Measurements from ENCODE around the gene C19orf25. TPM values are rescaled to one million over a fixed set of nuclear protein-coding genes. Genes with fewer than 3 reads are reported as not detected.

The C19orf25 gene
- total RNA-seq, 2 experiments from 2014 or later, result 48.0 to 51.2 TPM

DNA sequence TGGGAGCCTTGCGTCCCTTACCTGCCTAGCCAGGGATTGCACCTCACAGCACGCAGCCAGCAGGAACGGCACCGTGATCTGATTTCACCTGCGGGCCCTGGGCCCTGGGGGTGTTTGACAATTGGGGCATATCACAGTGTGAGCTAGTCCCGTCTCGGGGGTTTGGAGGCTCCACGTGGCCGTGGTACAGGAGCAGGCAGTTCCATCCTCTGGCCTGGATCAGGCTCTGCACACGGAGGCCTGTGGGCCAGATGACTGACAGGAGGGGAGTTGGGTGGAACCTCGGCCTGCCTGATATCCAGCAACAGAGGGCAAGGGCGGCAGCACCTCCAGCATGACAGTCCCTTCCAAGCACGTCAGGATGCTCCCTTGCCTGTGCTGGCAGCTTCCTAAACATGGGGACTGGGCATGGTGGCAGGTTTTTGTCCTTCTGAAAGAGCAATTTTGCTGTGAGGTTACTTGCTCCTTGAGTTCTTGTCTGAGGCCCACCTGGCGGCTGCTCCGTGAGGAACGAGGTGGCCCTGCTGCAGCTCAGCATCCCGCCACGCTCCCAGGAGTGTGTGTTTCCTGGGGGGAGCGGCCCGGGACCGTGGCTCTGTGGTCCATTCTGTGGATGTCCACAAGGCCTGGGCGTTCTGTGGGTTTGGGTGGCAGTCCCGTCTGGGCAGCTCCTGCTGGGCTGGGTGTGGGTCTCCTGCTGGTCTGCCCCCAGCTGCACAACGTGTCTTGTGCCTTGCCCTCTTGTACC, 47.1 kb downstream of the C19orf25 start:
- no peak overlapping the region for H3K4me3 Mint-ChIP-seq
- H3K36me3 Mint-ChIP-seq, result peaks cover 10% of the 10 kb centered on the region
- H3K27me3 Mint-ChIP-seq, result no peaks in the 10 kb centered on the region
- POLR2A ChIA-PET, result no interaction called here
- H3K4me1 Mint-ChIP-seq, result no peaks in the 10 kb centered on the region
- H3K27ac Mint-ChIP-seq, result no peak overlapping the region
- no peak for DNase-seq
- ATAC-seq (ENCODE audit: low read depth), result no peak
- H3K9me3 Mint-ChIP-seq, result no peaks in the 10 kb centered on the region

DNA sequence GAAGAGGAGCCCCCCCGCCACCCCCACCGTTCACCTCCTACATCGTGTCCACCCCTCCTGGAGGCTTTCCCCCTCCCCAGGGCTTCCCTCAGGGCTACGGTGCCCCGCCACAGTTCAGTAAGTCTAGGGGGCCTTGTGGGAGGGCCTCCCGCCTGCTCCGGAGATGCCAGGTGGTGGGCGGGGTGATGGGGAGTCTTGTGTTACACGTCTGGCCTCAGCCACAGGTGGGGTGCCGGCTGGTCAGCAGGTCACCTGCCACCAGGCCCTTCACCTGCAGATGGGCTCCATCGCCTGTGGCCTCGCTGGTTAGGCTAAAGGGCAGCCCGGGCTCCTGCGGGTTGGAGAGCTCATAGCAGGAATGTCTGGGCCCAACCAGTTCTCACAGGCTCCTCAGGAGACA, 48.8 kb downstream of the C19orf25 start:
- DNase-seq (no peak), ATAC-seq (ENCODE audit: low read depth) (no peak)
- Mint-ChIP-seq H3K36me3 (peaks cover 6% of the 10 kb centered on the region), H3K9me3 (no peaks in the 10 kb centered on the region), H3K4me1 (no peaks in the 10 kb centered on the region), H3K27me3 (no peaks in the 10 kb centered on the region), H3K4me3 (no peak overlapping the region), H3K27ac (no peak overlapping the region)
- POLR2A ChIA-PET, result no interaction called here

DNA sequence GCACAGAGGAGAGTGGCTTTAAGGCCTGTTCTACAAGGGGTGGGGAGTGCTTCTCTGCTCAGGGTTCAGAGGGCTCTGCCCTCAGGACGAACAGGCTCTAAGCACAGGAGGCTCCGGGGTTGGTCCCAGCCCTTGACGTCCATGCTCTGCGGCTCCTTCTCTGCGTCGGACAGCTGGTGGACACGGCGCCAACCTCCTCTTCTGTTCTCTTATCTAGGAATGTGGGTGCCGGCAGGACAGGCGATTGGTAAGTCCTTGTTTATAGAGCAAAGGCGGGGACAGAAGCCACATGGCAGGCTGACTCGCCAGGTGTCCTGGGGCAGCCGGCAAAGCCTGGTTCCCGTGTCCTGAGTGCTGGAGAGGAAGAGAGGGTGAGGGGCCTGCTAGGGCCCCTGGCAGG, 49.3 kb downstream of the C19orf25 start:
- ATAC-seq (ENCODE audit: low read depth), result no peak
- POLR2A ChIA-PET, result no interaction called here

DNA sequence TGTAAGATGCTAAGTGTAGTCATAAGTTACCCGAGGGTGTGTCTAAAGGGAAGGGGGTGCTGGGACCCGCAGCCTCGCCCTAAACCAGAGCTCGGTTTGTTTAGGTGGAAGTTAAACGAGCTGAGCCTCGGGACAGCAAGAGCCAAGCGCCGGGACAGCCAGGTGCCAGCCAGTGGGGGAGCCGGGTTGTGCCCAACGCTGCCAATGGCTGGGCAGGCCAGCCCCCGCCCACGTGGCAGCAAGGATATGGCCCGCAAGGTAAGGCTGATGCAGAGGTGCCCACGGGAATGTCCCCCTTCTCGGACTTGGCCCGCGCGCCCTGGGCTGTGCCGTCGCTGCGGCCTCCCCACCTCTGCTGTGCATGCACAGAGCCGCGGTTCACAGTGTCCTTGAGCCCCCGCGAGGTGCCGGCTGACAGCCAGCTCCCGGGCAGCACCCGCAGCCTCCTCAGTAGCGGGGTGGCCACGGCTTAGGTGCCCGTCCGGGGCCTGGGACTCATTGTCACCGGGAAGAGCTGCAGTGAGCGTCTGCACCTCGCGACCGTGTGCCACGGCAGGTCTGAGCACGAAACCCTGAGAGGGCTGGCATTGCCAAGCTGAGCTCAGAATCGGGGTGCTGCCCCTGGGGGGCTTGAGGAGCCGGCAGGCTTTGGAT, 50.1 kb downstream of the C19orf25 start:
- POLR2A ChIA-PET, result no interaction called here
- peaks cover 1% of the 10 kb centered on the region for H3K4me1 Mint-ChIP-seq
- H3K27me3 Mint-ChIP-seq, result no peaks in the 10 kb centered on the region
- H3K27ac Mint-ChIP-seq, result no peak overlapping the region
- ATAC-seq (ENCODE audit: low read depth) (no peak), DNase-seq (no peak)
- peaks cover 10% of the 10 kb centered on the region for H3K36me3 Mint-ChIP-seq
- H3K4me3 Mint-ChIP-seq, result no peak overlapping the region
- H3K9me3 Mint-ChIP-seq, result no peaks in the 10 kb centered on the region

More for the DNA sequence above, 49.3 kb downstream of the C19orf25 start:
- Mint-ChIP-seq H3K27ac (no peak overlapping the region), H3K36me3 (peaks cover 7% of the 10 kb centered on the region), H3K4me3 (no peak overlapping the region), H3K4me1 (peaks cover 1% of the 10 kb centered on the region), H3K27me3 (no peaks in the 10 kb centered on the region), H3K9me3 (no peaks in the 10 kb centered on the region)
- no peak for DNase-seq

DNA sequence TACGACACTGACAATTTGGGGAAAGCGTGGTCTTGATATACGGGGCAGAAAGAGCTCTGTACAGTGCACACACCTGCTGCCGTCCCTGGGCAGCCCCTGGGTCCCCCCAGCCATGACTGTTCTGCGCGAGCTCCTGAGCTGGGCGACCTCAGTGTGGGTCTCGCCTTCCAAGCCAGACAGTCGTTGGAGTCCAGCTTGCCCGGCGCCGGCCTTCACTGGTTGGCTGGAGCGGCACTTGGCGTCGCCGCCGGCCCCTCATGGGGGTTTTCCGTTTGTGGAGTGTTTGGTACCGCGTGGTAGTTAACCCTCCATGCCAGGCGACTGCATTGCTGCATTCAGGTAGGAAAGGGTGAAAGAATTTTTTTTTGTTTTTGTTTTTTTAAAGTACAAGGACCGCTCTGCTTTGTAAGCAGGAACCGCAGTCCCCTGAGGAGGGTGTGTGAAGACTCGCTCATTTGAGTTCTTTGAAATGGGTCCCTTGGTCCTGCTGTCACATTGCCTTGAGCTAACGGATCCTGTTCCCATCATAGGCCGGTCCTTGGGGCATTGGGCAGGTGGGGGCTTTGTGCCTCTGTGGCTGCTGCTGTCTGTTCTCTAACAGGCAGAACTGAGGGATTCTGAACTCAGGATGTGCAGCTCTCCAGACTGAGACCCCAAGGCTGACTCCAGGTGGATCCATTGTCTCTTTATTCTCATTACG, 51.6 kb downstream of the C19orf25 start:
- H3K27me3 Mint-ChIP-seq, result no peaks in the 10 kb centered on the region
- DNase-seq (no peak), ATAC-seq (ENCODE audit: low read depth) (no peak)
- peaks cover 17% of the 10 kb centered on the region for H3K36me3 Mint-ChIP-seq
- no peaks in the 10 kb centered on the region for H3K9me3 Mint-ChIP-seq
- POLR2A ChIA-PET, result no interaction called here
- H3K4me3 Mint-ChIP-seq, result no peak overlapping the region
- peaks cover 1% of the 10 kb centered on the region for H3K4me1 Mint-ChIP-seq
- no peak overlapping the region for H3K27ac Mint-ChIP-seq

DNA sequence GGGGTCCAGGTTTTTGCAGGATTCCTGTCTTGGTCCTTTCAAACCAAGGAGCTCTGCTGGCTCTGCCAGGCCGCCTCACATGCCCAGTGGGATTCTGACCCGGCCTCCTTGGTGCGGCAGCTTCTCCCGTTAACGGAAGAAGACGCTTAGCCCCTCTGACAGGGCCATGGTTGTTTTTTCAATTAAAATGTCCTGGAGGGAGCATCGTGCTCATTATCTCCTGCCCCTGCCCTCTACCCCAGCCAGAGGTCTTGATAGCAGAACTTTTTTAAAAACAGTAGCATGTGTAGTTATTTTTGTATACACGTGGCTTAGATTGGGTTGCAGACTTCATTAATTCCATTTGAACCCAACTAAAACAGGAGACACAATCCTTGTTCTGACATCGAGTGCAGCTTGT, 52.3 kb downstream of the C19orf25 start:
- no peak overlapping the region for H3K4me3 Mint-ChIP-seq
- no peak for ATAC-seq (ENCODE audit: low read depth)

DNA sequence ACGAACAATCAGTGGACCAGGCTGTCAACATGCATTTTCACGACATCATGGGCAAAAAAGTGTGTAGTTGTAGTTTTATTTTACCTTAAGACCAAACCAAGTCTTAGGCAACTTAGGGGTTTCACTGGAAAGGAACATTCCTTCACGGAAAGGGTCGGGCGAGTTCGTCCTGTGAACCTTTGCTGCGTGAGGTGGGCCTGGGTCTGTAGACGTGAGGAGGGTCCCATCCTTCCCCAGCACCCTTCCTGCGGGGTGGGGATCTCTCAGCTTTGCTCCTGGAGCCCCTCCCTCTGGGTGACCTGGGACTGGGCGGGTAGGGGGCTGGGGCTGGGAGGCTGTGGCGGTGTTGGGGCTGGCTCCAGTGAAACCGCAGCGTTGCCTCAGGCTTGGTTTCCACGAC, 53.1 kb downstream of the C19orf25 start:
- peaks cover 2% of the 10 kb centered on the region for H3K4me1 Mint-ChIP-seq
- no peak overlapping the region for H3K4me3 Mint-ChIP-seq
- H3K27me3 Mint-ChIP-seq, result no peaks in the 10 kb centered on the region
- no peaks in the 10 kb centered on the region for H3K9me3 Mint-ChIP-seq
- no peak overlapping the region for H3K27ac Mint-ChIP-seq
- ATAC-seq (ENCODE audit: low read depth) (no peak), DNase-seq (no peak)
- H3K36me3 Mint-ChIP-seq, result peaks cover 14% of the 10 kb centered on the region
- POLR2A ChIA-PET, result no interaction called here

More for the DNA sequence above, 52.3 kb downstream of the C19orf25 start:
- no peak for DNase-seq
- Mint-ChIP-seq H3K4me1 (peaks cover 1% of the 10 kb centered on the region), H3K9me3 (no peaks in the 10 kb centered on the region), H3K36me3 (peaks cover 15% of the 10 kb centered on the region), H3K27ac (no peak overlapping the region), H3K27me3 (no peaks in the 10 kb centered on the region)
- POLR2A ChIA-PET, result no interaction called here

DNA sequence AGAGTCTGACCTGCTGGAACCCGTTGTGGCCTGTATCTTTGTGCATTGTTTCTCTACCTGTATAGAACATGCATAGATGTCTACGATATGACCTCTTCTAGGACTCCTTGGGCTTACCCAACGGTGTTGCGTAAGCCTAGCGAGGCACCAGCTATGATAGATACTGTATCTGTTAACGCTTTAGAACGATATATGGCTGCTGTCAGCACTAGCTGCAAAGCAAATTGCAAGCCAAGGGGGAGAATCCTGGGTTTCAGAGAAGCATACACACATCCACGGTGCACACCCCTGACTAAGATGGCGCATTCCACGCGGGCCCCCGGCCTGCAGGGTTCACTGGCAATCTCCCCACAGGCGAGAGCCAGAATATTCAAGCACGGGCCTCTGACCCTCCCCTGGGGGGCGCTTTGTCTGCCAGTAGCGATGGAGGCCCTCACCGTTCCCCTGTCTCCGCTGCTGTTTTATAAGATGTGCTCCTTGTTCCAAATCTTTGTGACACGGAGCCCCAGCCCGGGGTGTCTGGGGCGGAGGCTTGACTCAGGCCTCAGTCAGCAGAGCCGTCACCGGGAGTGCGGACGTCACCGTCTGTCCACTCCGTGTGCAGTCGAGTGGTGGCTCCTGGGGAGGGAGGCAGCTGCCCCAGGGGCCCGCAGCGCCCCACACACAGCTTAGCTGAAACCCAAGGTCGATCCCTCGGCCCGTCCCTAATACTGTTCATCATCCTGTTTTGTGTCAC, 53.7 kb downstream of the C19orf25 start:
- POLR2A ChIA-PET, result interaction anchor here (0.6 kb wide), 1 partner anchor 353 kb away, joined by 5 read pairs; no protein-coding TSS in a partner anchor
- H3K4me3 Mint-ChIP-seq, result no peak overlapping the region
- peaks cover 15% of the 10 kb centered on the region for H3K36me3 Mint-ChIP-seq
- peaks cover 3% of the 10 kb centered on the region for H3K4me1 Mint-ChIP-seq
- H3K27me3 Mint-ChIP-seq, result no peaks in the 10 kb centered on the region
- no peak overlapping the region for H3K27ac Mint-ChIP-seq
- no peaks in the 10 kb centered on the region for H3K9me3 Mint-ChIP-seq
- no peak for ATAC-seq (ENCODE audit: low read depth)
- DNase-seq, result no peak

DNA sequence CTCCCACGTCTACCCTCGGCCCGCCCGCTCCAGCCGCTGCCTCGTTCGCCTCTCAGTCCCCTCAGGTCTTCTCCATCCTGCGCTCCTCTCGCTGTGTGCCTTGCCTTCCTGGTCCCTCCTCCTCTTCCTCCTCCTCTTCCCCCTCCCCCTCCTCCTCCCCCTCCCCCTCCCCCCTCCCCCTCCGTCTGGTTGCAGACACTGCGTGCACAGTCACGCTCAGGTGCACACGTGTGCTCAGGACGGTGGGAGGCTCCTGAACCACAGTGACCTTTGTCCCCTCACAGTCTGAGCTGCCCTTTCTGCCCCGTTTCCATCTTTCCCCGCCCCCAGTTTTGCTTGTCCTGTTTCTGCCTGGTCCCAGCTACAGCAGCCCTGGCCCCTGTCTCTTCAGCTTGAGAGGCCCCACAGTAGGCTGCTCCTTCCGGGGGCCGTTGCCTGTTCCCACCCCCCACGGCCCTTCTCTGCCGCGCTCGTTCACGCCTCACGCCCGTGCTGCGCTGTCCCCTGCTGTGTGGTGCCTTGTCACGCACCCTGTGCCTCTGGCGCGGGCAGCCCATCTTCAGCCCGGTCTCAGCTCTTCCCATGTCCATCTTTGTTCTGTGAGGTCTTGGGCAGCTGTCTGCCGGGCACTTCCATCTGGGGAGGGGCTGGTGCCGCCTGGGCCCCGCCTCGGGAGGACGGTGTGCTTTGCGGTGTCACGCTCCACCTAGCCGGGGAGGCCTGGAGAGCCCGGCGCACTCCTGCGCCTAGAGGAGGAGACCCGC, 54.6 kb downstream of the C19orf25 start:
- H3K4me1 Mint-ChIP-seq, result peaks cover 3% of the 10 kb centered on the region
- H3K27me3 Mint-ChIP-seq, result no peaks in the 10 kb centered on the region
- POLR2A ChIA-PET, result interaction anchor here (0.6 kb wide), 1 partner anchor 354 kb away, joined by 5 read pairs; no protein-coding TSS in a partner anchor

DNA sequence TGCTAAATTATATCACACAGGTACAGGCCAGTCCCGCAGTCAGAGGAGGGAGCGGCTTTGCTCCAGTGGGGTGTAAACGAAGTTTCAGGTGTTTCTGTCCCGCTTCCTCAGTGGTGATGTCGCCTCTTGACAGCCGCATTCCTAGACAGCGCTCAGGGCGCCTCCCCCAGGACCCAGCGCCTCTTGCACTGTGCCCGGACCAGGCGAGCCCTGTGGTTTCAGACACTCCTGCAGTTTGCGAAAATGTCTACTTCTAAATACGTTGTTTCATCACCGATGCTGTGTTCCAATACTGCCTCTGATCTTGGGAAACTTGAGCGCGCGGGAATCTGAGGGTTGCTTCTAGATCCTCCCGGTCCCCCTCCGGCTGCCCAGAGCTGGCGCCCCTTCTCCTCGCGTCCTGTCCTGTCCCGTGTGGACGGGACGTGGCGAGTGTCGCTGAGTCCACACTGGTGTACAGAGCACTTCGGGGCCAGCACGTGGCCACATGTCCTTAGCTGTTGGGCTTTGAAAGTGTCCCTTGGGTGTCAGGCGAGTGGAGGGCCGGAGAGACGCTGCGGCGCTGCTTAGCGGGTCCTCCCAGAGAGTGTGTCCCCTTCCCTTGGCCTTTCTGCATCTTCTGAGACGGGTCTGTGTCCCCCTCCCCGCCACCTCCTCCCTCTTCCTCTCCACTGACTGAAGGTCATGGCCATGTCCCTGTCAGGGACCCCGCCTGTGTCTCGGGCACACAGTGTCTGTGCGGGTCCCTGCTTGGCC, 55.4 kb downstream of the C19orf25 start:
- Mint-ChIP-seq H3K4me1 (peaks cover 3% of the 10 kb centered on the region), H3K27me3 (no peaks in the 10 kb centered on the region), H3K4me3 (no peak overlapping the region), H3K9me3 (no peaks in the 10 kb centered on the region), H3K36me3 (peaks cover 18% of the 10 kb centered on the region), H3K27ac (no peak overlapping the region)
- no peak for ATAC-seq (ENCODE audit: low read depth)
- POLR2A ChIA-PET, result no interaction called here
- DNase-seq, result no peak

More for the DNA sequence above, 54.6 kb downstream of the C19orf25 start:
- Mint-ChIP-seq H3K27ac (peak overlapping the region; percentile 51), H3K36me3 (peaks cover 17% of the 10 kb centered on the region), H3K4me3 (no peak overlapping the region), H3K9me3 (no peaks in the 10 kb centered on the region)
- ATAC-seq (ENCODE audit: low read depth), result no peak
- no peak for DNase-seq
